Retinal pigment epithelial cell (primary cell): ENCODE measurements around the gene HAGHL.

Experiments
- DNase-seq: peaks from one replicate; pipeline ENCODE4 v3.0.0-alpha.2; 2010; ENCODE audit warnings: low read depth
- H3K4me3 ChIP-seq: 2 replicates; pipeline ENCODE4 v1.5.1; 2011; ENCODE audit warnings: mild to moderate bottlenecking, low read length, control low read depth, moderate library complexity
- TF ChIP-seq, protein P1 (sequence below): conservative IDR thresholded peaks from 2 replicates; pipeline ENCODE4 v1.5.1; 2011; ENCODE audit warnings: low read depth, low read length, control low read depth, inconsistent platforms

Gene HAGHL

DNA sequence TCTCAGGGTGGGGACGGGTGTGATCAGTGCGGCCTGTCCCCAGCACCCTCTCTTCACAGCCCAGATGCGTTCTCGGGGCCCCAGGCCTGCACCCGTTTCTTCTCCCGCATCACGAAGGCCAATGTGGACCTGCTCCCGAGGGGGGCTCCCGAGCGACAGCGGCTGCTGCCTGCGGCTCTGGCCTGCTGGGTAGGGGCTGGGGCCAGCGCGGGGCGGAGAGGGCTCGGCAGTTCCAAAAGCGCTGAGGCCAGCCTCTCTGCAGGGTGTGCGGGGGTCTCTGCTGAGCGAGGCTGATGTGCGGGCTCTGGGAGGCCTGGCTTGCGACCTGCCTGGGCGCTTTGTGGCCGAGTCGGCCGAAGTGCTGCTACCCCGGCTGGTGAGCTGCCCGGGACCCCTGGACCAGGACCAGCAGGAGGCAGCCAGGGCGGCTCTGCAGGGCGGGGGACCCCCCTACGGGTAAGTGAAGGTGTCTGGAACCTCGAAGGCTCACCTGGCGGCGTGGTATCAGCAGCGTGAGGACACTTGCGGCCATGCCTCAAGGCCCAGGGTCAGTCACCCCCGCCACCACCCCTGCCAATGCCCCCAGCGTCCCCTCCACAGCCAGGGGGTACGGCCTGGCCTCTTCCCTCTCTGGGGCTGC is 38.1 kb downstream of the HAGHL start:
- H3K4me3 ChIP-seq: no peak overlapping the region
- TF ChIP-seq, protein P1, sequence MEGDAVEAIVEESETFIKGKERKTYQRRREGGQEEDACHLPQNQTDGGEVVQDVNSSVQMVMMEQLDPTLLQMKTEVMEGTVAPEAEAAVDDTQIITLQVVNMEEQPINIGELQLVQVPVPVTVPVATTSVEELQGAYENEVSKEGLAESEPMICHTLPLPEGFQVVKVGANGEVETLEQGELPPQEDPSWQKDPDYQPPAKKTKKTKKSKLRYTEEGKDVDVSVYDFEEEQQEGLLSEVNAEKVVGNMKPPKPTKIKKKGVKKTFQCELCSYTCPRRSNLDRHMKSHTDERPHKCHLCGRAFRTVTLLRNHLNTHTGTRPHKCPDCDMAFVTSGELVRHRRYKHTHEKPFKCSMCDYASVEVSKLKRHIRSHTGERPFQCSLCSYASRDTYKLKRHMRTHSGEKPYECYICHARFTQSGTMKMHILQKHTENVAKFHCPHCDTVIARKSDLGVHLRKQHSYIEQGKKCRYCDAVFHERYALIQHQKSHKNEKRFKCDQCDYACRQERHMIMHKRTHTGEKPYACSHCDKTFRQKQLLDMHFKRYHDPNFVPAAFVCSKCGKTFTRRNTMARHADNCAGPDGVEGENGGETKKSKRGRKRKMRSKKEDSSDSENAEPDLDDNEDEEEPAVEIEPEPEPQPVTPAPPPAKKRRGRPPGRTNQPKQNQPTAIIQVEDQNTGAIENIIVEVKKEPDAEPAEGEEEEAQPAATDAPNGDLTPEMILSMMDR: no peak
- no peak for DNase-seq

DNA sequence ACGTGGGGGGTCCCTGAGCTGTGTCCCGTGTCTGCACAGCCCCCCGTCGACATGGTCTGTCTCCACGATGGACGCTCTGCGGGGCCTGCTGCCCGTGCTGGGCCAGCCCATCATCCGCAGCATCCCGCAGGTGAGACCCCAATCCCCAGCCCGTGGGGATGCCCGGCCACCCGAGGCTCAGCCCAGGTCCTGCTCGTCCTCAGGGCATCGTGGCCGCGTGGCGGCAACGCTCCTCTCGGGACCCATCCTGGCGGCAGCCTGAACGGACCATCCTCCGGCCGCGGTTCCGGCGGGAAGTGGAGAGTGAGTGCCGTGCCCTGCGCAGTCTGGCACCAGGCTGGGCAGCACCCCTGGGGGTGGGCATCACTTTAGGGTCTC is 38.6 kb downstream of the HAGHL start:
- DNase-seq: no peak
- TF ChIP-seq, protein P1: no peak
- no peak overlapping the region for H3K4me3 ChIP-seq

DNA sequence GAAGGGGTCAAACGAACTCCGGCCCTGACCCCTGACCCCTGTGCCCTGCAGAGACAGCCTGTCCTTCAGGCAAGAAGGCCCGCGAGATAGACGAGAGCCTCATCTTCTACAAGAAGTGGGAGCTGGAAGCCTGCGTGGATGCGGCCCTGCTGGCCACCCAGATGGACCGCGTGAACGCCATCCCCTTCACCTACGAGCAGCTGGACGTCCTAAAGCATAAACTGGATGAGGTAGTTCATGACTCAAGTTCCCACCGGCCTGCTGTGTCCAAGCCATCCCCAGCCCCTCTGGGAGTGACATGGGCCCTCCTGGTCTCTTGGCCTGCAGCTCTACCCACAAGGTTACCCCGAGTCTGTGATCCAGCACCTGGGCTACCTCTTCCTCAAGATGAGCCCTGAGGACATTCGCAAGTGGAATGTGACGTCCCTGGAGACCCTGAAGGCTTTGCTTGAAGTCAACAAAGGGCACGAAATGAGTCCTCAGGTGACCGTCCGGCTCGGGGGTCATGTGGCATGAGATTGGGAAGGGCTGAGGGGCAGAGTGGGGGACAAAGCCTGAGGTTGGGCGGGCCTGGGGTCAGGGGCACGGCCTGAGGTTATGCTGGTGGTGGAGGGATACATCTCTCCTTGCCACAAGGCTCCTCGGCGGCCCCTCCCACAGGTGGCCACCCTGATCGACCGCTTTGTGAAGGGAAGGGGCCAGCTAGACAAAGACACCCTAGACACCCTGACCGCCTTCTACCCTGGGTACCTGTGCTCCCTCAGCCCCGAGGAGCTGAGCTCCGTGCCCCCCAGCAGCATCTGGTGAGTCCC is 39.3 kb downstream of the HAGHL start:
- TF ChIP-seq, protein P1: no peak
- no peak for DNase-seq
- no peak overlapping the region for H3K4me3 ChIP-seq

DNA sequence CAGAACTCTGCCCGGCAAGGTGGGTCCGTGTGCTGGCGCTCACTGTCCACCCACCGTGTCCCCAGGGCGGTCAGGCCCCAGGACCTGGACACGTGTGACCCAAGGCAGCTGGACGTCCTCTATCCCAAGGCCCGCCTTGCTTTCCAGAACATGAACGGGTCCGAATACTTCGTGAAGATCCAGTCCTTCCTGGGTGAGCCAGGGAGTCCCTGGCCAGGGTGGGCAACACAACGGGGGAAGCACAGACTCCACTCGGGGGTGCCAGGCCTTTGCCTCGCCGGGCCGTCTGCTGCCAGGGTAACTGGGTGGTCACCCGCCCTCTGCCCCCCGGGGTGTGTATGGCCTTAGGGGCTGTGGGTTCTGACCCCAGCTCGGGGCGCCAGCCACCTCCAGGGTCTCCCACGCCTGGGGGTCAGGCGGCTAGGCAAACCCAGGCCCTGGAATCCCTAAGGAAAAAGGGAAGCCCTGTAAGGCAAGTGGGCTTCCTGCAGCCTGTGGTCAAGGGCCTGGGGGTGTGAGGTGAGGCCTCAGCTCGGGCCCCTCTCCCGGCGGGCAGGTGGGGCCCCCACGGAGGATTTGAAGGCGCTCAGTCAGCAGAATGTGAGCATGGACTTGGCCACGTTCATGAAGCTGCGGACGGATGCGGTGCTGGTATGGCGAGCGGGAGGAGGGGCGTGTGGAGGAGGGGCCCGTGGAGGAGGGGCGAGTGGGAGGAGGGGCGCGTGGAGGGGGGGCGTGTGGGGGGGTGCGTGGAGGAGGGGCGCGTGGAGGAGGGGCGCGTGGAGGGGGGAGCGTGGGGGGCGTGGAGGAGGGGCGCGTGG is 40.1 kb downstream of the HAGHL start:
- TF ChIP-seq, protein P1: no peak
- no peak overlapping the region for H3K4me3 ChIP-seq
- DNase-seq: no peak

DNA sequence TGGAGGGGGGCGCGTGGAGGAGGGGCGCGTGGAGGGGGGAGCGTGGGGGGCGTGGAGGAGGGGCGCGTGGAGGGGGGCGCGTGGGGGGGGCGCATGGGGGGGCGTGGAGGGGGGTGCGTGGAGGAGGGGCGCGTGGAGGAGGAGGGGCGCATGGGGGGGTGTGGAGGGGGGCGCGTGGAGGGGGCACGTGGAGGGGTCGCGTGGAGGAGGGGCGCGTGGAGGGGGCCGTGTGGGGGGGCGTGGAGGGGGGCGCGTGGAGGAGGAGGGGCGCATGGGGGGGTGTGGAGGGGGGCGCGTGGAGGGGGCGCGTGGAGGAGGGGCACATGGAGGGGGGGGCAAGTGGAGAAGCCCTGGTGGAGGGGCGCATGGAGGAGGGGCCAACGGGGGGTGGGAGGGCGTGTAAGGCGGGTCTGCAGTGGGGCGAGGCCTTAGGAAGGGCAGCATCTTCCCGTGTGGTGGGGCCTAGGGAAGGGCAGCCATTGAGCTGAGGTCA is 40.9 kb downstream of the HAGHL start:
- DNase-seq: no peak
- no peak overlapping the region for H3K4me3 ChIP-seq
- TF ChIP-seq, protein P1: no peak

DNA sequence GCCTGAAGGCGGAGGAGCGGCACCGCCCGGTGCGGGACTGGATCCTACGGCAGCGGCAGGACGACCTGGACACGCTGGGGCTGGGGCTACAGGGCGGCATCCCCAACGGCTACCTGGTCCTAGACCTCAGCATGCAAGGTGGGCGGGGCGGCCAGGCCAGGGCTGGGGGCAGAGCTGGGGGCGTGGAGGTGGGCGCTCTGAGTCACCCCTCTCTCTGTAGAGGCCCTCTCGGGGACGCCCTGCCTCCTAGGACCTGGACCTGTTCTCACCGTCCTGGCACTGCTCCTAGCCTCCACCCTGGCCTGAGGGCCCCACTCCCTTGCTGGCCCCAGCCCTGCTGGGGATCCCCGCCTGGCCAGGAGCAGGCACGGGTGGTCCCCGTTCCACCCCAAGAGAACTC is 41.5 kb downstream of the HAGHL start:
- TF ChIP-seq, protein P1: no peak
- no peak for DNase-seq
- H3K4me3 ChIP-seq: no peak overlapping the region
